Embryonic facial prominence (tissue), 1 donor: Measurements from ENCODE around the gene TUBA8.
A peak's percentile ranks its signal among the peaks of the same experiment; 100 is the strongest.
"Not testable (repeated sequence)": the region's sequence is repeated elsewhere in the genome, so short reads cannot be mapped to it uniquely, and the experiment has no call there.

Experiments used
- DNase-seq: peaks from one replicate; pipeline ENCODE4 v3.0.0-alpha.2; 2016; ENCODE audit errors: extremely low spot score

Gene TUBA8

DNA sequence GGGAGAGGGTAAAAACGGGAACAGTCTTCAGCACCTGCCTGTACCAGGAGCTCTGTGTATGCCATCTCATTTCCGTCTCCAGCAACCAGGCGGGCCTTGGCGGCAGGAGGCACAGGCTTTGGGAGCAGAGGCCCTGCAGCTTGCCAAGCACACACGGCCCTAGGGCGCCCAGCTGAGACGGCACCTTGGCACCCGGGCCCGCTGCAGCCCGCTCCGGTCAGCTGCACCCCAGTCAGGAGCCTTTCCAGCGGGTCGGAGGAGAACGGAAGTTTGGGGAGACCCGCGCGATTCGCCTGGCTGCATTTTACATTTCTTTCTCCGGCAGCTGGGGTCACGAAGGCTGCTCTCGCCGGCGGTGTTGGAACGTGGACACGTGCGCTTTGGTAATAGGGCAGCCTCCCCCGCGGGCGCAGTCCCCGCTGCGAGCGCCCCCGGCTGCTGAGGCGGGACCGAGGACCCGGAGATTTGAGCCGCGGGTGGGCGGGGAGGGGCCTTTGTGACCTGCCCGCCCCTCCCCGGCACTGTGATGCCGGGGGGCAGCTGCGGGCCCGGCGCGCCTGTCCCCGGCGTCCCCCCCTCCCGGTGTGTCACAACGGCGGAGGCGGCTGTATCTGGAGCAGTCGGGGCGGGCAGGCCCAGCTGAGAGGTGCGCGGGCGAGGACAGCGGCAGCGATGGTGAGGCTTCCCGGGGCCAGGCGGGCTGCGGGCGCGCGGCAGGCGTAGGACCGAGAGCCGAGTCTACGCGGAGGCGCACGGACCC lies at the start of gene TUBA8:
Gene TUBA8 (plus strand): TSS at position 616 of the 760 bp plus-strand sequence. CDS start 57 bp downstream, at position 673.
- no peak for DNase-seq

DNA sequence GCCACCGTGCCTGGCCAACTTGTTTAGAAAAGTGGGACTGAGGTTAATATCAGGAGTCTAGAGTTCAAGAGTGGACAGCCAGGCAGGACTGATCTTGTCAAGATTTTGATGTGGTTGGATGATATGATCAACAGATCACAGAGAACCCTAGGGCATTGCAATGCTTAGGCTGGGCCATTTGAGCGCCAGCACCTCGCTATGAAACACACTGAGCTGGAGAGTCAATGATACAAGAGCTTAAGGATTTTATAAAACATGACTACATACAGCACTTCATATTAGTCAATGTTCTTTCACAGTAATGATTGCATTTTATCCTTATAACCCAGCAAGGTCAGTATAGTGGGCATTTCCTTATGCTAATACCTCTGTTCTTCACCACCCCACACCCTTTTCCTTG lies 48.2 kb upstream of the TUBA8 start:
- no peak for DNase-seq

DNA sequence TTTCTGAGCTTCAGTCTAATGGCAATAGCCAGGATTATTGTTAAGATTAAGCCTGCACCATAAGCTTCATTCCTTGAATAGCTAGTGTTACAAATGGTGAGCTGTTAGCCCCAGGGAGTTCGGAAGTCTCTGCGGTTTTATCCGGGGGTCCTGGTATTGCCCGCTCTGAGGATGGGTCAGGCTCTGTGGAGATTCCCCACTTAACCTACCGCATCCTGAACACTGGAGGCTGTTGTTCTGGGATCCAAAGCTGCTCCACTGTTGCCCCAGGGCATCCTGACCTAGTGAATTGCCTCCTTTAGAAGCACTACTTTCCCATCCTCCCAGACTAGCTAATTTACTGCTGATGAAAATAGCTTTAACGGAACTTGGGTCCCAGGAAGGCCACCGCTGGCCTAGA lies 47.3 kb upstream of the TUBA8 start:
- DNase-seq = no peak

DNA sequence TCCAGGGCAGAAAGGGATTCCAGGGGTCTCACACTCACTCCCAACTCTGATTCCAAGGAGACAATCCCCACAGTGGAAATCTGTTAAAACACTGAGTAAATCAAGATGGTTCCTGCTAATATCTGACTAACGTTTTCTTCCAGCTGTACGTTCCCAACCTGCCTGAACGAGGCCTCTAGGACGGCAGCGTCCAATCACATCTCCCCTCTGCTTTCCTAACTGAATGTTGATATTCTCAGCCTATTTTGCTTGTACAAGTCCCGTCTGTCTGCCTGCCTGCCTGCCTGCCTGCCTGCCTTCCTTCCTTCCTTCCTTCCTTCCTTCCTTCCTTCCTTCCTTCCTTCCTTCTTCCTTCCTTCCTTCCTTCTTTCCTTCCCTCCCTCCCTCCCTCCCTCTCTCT lies 46.9 kb upstream of the TUBA8 start:
- not testable (repeated sequence) for DNase-seq

DNA sequence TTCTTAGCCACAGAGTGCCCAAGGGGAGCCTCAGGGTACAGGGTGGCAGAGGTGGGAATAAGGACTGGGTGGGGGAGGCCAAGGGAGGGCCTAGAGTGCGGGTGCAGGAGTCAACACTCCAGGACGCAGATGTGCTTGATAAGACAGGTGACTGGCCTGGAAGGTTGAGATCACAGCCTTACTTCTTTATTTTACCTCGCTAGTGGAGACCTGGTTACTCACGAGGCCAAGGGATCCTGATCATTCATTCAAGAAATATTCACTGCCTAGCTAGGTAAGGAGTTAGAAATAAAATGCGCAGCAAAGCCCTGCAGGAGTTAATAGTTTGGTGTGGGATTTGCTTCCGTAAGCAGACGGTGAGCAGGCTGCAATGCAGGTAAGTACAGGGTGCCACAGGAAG lies 46.0 kb upstream of the TUBA8 start:
- DNase-seq = no peak

DNA sequence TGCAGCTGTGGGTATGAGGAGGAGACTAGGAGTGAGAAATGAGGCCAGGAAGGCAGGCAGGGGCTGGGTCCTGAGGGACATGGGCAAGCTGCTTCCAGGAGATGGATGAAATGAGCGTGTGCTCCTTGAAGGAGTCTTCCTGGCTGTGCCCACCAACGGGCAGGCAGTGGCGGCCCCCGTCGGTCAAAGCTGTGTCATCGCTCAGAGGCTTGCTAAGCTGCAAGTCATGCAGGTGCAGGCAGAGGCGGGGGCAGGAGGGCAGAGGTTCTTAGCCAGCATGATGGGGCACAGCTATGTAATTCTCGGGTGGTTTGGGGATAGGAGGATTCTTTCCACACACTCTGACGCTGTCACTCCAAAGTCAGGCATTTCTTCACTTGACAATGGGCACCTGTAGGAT lies 45.4 kb upstream of the TUBA8 start:
- no peak for DNase-seq

DNA sequence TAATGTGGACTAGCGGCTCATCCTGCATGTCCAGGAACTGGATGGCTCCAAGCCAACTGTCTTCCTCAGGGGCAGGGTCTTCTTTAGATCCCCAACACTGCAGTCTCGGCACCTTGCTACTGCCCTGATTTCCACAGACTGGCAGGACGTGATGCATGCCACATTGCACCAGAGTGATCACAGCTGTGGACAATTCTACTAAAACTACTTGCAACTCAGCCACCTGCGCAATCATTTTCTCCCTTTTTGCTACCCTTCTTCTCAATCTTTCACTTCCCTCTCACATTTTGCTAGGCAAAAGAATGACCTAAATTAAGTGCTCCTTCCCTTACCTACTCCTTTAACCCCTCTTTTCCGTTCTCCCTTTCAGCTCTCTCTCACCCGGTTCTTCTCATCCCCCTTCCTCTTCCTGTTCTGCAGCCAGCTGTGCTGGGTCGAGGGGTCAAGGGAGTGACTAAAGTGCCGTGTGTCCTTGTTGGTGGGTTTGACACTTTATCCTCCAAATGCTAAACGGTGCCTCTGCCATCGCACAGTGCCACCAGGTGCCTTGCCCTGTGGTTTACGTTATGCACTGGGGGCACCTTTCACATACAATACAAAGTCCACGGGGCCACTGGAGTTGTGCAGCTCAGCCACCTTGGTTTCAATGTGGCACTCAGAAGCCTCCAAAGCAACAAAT lies 44.3 kb upstream of the TUBA8 start:
- DNase-seq = no peak

DNA sequence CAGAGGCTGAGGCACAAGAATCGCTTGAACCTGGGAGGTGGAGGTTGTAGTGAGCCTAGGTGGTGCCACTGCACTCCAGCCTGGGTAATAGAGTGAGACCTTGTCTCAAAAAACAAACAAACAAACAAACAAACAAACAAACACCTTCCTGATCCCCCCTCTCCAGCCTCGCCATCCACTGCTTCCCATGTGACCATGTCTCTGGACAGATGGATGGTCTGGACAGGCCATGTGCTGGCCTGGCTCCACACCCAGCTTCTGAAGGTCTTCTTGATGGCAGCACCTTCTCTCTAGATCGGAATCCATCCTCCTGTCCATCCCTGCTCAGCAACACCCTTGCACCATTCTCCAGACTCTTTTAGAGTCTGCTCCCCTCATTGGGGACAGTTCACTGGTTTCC lies 43.5 kb upstream of the TUBA8 start:
- no peak for DNase-seq

DNA sequence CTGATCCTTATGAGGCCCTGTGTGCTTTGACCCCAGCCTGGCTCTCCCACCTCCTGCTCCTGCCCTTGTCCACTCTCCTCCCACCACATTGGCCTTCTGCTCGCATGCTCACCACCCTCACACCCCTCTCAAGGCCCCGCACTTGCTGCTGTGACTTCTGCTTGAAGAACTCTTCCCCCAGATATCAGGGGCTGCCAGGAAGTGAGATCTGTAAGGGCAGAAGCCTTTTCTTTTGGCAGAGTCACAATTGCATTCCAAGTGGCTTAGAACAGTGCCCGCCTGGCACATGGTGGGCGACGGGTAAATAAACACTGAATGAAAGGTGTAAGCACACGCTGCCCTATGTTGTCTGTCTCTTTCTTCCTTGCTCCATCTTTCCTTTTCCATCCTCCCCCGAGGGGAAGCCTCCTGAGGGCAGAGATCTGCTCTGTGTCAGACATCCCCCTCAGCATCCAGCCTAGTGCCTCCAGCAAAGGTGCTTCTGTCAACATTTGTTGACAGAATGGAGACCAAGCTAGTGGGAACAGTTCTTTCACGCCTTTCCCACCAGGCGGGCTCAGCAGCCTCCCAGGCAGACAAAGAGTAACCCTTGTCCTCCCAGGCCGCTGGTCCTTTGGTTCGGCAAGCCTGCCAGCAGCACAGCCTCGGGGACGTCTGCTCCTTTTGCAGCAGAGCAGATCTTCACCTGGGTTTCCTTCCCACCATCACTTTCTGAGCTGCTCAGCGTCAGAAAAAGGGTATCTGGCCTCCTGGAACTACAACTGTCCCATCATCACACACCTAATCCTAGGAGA lies 42.9 kb upstream of the TUBA8 start:
- no peak for DNase-seq

DNA sequence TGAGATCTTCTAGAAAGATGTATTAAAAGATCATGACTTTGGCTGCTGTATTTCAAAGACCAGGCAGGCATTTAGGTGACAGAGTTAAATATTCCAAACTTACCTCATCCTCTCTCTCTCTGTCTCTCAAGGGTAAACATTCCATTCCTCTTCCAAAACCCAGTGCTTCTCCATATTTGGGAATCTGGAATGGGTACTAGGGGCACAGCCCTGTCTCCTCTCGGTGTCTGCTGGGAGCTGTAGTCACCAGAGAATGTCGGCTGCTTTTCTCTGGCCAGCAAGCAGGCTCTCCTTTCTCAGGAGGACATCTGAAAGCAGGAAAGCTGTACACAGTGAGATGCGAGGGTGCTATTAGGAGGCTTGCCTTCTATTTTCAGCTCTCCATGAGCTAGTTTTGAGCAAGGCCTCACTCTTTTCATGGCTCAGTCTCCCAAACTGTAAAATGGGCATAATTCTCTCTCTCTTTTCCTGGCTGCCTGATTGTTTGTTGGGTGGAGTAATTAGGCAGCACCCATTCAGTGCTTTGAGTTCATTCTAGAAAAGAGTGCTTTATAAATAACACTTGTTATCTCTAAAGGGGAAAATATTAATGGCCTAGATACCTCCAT lies 42.1 kb upstream of the TUBA8 start:
- no peak for DNase-seq

DNA sequence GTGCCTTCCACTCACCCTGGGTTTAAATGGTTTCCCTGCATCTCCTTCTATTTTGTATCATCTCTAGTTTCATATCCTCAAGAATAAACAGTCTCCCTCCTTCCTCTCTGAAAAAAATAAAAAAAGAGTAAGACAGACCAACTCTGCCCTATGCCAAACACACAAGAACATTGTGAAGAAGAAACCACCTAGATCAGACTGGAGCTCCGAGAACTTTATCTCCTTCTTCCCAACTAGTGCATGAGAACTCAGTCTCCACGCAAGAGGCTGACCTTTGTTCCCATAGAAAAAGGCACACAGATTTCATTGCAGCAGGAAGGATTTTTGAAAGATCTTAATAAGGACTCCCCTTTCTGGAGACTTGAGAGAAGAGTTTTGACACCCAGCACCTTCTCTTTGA lies 41.6 kb upstream of the TUBA8 start:
- DNase-seq = no peak

DNA sequence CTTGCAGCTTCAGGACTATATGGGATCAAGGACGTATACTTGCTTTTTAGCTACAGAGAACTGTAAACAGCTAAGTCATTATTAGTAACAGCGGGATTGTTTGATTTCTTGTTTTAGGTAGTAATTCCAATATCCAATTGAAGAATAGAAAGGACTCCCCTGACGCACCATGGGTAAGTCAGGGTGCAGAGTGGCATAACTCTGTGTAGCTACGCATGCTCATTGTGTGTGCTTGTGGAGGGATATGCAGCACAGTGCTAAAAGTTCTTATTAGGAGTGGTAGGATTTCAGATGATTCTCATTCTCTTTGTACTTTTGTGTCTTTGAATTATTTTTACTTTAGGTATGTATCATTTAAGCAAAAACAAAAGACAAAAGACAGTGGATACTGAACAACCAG lies 40.6 kb upstream of the TUBA8 start:
- DNase-seq = no peak

DNA sequence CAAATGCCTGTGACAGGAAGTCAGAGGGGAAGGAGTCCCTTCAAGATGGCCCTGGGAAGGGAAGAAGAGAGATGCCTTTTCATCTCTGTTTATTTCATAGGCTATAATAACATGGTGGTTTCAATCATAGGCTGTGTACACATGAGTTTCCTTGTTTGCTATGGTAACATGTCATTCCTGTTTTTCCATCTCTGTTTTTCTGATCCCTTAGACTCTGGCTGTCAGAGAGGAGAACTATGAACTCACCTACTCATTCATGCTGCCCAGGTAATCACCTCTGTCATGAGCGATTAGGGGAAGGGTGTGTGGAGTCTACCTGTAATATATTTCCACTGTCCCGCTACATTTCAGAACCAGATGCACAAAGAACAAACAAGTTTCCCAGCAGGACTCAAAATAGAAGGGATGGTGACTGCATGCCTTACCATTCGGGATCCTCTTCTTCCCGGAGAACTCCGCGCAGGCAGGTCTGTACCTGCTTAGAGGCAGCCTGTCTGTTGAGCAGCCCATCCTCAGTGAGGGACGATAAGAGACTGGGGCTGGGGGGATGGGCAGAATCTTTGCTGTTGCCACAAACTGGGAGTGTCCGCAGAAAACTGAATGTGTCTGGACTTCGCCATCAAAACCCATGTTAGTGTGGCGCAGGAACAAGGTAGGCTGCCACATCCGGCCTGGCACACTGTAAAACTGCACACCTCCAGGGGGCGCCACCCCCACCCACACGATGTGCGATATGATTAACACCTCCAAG lies 39.9 kb upstream of the TUBA8 start:
- DNase-seq = no peak

DNA sequence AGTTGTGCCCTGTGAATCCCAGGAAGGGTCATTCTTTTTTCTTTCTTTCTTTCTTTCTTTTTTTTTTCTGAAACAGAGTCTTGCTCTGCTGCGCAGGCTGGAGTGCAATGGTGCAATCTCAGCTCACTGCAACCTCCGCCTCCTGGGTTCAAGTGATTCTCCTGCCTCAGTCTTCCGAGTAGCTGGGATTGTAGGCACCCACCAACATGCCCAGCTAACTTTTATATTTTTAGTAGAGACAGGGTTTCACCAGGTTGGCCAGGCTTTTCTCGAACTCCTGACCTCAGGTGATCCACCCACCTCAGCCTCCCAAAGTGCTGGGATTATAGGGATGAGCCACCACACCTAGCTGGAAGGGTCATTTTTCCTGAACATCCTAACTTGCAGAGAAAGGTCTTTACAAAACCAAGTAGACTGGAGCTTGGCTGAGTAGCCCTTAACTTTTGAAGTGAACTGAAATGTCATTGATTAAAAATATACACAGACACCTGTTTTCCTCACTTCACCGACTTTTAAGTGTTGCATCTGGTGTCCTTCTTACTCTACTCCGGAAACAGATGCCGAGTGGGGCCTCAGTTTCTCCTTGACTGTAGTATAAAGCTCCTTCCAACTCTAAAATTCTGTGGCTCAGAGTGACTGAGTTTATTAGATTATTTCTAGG lies 39.2 kb upstream of the TUBA8 start:
- DNase-seq = not testable (repeated sequence)

DNA sequence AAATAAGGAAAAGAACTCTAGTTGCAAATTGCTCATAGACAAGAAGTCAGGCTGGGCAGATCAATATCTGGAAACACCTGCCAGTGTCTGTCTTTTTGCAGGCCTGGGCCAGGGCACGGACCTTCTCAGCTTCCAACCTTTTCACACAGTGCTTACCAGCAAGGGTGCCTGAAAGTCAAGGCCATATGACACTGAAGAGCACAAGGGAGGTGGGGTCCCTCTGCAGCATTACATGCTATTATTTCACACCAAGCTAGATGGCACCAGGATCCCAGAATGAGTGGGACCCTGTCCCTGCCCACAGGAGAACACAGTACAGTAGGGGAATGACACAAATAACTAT lies 38.7 kb upstream of the TUBA8 start:
- no peak for DNase-seq

DNA sequence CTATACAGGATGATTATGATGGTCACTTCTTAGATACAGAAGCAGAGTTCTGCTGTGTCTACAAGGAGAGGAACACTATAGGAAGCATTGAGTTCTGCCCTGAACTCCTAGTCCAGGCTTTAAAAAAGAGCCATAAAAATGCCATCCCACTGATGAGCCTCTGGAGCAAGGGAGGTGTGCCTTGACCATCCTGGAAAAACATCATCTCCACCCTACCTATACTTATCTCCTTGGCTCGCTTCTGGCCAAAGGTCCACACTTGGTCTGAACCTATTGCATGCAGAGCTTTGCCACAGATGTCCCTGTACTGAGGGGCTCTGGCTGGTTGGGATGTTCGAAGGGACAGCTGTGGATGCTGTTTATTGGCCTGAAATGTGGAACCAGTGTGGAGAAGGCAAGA lies 37.1 kb upstream of the TUBA8 start:
- DNase-seq = no peak

DNA sequence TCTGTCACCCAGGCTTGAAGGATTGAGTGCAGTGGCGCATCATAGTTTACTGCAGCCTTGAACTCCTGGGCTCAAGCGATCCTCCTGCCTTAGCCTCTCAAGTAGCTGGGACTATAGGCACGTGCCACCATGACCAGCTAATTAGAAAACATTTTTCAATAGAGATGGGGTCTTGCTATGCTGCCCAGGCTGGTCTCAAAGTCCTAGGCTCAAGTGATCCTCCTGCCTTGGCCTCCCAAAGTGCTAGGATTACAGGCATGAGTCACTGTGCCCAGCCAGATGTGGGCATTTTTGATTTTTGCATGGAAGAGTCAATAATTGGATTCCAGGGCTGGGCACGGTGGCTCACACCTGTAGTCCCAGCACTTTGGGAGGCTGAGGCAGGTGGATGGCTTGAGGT lies 36.7 kb upstream of the TUBA8 start:
- DNase-seq = not testable (repeated sequence)

DNA sequence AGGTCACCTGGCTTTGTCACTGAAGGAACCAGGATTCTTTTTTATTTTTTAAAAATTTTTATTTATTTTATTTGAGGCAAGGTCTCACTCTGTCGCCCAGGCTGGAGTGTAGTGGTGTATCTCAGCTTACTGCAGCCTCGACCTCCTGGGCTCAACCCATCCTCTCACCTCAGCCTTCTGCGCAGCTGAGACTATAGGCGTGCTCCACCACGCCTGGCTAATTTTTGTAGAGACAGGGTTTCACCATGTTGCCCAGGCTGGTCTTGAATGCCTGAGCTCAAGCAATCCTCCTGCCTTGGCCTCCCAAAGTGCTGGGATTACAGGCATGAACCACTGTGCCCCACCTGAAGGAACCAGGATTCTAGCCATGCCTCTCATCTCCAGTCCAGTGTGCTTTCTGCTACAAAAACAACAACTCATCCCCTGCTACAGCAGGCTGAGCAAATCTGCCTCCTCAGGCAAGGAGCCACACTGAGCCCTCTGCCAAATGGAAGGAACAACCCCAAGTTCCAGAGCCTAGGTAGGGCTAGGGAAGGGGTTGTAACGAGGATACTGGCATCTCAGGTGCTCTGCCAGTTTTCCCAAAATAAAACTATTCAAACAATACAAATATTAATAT lies 35.4 kb upstream of the TUBA8 start:
- DNase-seq = no peak

DNA sequence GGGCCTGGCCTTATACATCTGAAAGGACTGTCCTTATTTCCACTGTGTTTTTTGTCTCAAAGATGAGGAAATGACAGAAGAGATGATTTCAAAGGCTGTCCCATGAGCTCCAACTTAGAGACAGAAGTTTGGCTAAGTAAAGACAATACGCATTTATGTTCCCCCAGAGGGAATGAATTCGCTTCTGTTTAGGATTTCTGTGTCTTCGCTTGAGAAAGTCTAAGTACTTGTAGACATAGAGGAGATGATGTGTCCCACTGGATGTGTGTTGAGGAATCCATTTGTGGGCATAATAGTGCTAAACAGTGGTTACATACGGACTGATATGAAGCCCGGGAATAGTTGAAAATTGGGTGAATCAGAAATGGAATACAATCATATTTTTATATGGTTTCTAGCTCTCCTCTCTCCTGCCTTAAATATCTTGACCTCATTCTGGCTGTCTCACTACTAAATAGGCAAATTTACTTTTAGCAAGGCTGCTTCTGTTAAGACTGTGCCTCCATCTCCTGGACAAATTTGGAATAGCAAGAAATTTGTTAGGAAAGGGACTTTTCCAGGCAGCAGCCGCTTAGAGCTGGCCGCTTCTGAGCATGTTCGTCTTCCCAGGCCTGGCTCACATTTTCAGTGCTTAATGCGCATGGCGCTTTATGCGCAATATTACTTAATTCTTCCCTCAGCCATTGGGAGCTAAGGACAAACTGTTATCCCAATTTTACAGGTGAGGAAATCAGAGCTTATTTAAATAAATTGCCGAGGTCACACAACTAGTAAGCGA lies 34.7 kb upstream of the TUBA8 start:
- DNase-seq = peak; percentile 71

DNA sequence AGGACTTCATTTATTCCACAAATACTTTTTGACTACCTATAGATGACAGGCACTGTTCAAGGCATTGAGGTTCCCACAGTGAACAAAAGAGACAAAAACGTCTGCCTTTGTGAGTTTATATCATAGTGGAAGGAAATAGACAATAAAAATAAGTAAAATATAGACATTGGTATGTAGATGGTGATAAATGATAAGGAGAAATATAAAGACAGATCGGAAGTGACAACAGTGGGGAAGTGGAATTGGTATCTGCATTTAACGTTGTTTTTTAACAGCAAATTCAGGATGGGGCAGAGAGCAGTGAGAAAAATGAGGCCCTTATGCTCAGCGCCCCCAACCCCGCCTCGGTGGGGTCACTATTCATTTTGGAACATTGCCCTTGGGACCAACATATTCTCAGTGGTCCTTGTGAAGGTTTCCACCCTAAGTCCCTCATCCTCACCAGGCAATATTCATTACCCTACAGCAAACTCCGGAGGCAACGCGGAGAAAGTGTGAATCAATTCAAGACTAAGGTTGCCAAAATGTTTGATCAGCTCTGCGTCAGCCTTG lies 33.4 kb upstream of the TUBA8 start:
- DNase-seq = no peak
